Epithelial cell of proximal tubule (primary cell): ENCODE data around the gene AUTS2. TPM values are rescaled to one million over a fixed set of nuclear protein-coding genes. Genes with fewer than 3 reads are reported as not detected.

Experiments
- DNase-seq: peaks from one replicate; pipeline ENCODE4 v3.0.0-alpha.2; 2011; ENCODE audit warnings: low read depth
- H3K4me3 ChIP-seq: 2 replicates; pipeline ENCODE4 v1.5.1; 2011; ENCODE audit warnings: low read depth, mild to moderate bottlenecking, low read length
- total RNA-seq: library from RNA; depleted of rRNA; stranded (reverse); fragments of >200 nt; gene quantifications from 2 replicates; pipeline ENCODE4 v1.2.3, GENCODE V29; 2015
- TF ChIP-seq, protein P1 (sequence below): conservative IDR thresholded peaks from 2 replicates; pipeline ENCODE4 v1.5.1; 2012; ENCODE audit warnings: low read depth, mild to moderate bottlenecking, low read length

Gene AUTS2
- total RNA-seq, 1 donor from 2014 or later = 10.0 TPM

DNA sequence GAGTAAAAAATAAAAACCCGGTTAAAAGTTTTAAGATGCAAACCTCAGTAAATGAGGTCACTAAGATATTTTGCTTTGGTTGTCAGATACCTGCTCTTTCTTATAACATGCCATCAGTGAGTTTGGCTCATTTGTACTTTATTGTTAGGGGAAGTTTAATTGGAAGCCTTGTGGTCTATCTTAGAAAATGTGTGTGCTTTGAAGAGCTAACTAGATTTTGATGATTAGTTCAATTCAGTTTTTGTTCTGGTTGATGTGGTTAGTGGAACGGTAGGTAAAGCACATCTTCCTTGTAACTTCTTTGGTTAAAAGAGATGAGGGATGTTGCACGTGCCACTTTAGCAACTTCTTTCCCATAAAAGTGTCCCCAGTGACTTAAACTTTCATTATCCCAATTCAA, 1180.3 kb downstream of the AUTS2 start:
- TF ChIP-seq, protein P1, sequence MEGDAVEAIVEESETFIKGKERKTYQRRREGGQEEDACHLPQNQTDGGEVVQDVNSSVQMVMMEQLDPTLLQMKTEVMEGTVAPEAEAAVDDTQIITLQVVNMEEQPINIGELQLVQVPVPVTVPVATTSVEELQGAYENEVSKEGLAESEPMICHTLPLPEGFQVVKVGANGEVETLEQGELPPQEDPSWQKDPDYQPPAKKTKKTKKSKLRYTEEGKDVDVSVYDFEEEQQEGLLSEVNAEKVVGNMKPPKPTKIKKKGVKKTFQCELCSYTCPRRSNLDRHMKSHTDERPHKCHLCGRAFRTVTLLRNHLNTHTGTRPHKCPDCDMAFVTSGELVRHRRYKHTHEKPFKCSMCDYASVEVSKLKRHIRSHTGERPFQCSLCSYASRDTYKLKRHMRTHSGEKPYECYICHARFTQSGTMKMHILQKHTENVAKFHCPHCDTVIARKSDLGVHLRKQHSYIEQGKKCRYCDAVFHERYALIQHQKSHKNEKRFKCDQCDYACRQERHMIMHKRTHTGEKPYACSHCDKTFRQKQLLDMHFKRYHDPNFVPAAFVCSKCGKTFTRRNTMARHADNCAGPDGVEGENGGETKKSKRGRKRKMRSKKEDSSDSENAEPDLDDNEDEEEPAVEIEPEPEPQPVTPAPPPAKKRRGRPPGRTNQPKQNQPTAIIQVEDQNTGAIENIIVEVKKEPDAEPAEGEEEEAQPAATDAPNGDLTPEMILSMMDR = no peak
- DNase-seq = no peak
- H3K4me3 ChIP-seq = no peak overlapping the region

DNA sequence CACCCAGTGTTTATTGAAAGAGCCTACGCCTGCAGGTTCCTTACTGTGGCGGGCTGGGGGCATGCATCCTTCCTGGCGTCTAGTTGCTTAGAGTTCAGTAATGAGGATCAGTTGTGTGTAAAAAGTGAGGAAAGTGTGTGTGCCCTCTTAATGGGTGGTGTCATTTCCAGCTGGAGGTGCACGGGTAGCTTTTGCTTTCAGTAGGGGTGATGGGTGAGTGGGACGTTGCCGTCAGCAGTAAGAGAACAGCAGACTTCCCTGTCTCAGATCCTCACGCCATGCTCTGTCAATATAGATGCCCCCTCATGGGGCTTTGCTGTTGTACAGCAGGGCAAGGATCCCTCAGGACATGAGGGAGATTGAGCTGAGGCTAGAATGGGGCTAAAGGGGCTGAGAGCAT, 1181.0 kb downstream of the AUTS2 start:
- TF ChIP-seq, protein P1 = no peak
- H3K4me3 ChIP-seq = no peak overlapping the region
- no peak for DNase-seq

DNA sequence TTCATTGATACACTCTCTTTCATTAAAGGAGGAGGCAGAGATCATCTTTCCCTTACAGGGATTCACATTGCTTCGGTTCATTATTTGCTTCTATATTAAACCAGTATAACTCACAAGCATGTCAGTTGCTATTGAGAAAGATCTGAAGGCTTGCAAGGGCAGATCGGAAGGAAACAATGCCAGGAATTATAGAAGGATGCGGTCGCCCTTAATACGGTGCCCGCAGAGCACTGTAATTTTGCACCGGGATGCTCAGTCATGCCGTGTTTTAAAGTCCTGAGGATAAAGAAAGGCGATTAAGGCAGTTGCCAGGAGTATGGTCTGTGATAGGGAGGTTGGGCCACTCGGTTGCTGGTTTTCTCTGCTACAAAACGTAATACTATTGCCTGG, 1183.6 kb downstream of the AUTS2 start:
- no peak overlapping the region for H3K4me3 ChIP-seq
- no peak for DNase-seq
- TF ChIP-seq, protein P1 = no peak

DNA sequence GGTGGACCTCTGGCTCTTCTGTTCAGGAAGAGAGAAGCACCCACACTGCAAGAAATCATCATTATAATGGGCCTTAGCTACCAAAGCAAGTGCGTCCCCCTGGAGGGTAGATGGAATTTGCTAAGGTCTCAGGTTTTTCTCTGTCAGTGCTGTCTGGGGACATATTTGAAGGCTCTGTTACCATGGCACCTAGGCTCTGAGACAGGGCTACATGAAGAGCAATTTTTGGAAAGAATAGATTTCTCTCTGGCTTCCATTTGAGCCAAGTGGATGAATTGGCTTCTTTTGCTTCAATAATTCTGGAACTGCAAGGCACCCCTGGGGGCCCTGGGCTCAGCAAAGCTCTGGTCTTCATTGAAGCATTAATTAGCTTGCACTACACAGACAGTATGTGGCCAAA, 1184.5 kb downstream of the AUTS2 start:
- no peak for DNase-seq
- TF ChIP-seq, protein P1 = no peak
- H3K4me3 ChIP-seq = no peak overlapping the region

DNA sequence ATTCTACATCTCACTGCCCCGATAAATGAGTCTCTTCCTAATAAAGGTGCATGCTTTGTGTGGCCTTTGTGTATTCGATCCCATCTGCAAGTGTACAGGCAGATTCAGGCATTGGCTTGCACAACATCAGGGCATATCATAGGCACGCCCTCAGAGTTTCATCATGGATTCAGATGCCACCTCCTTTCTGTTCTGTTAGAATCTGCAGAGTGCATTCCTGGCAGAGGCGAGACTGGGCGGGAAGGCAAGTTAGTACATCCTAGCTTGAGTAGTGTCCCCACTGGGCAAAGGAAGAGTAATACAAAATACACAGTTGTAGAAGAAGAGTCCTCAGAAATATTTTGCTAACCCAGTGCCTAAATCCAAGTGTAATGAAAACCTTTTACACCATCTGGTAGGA, 1187.2 kb downstream of the AUTS2 start:
- no peak for DNase-seq
- TF ChIP-seq, protein P1 = no peak
- H3K4me3 ChIP-seq = no peak overlapping the region

DNA sequence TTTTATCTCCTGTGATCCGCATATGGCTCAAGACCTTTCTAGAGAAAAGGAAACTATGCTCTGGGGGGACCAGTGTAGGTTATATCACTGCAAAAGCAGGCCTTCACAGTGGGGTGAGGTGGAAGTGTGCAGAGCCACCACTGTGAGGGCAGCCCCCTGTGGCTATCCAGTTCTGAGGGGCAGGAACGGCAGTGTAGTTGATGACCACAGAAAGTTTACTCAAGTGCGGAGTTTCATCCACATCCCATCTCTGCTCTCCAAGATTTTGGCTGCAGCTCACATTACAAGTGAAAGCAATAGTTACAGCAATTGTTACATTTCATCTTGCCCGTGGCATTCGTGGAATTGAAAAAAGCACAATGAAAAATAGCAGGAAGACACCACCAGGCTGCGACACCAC, 1187.8 kb downstream of the AUTS2 start:
- TF ChIP-seq, protein P1 = no peak
- no peak overlapping the region for H3K4me3 ChIP-seq
- DNase-seq = no peak

DNA sequence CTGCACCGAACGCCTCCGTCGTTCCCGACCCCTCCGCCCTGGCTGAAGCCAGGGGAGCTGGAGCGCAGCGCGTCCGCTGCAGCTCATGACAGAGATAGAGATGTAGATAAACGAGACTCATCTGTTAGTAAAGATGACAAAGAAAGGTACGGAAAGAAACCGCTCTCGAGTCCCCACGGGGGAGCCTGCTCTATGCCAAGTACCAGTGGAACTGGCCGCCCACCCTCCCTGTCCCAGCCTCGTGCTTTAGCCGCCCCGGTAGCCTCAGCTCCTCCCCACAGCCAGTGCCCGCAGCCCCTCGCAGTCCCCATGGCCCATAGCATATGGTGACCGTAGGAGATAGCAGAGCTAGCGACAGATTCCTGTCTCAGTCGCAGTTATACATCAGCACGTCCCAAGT, 1189.0 kb downstream of the AUTS2 start:
- DNase-seq = no peak
- no peak overlapping the region for H3K4me3 ChIP-seq
- TF ChIP-seq, protein P1 = no peak
